ENCODE data around the gene COL18A1.

- TF ChIP-seq, protein P1, sequence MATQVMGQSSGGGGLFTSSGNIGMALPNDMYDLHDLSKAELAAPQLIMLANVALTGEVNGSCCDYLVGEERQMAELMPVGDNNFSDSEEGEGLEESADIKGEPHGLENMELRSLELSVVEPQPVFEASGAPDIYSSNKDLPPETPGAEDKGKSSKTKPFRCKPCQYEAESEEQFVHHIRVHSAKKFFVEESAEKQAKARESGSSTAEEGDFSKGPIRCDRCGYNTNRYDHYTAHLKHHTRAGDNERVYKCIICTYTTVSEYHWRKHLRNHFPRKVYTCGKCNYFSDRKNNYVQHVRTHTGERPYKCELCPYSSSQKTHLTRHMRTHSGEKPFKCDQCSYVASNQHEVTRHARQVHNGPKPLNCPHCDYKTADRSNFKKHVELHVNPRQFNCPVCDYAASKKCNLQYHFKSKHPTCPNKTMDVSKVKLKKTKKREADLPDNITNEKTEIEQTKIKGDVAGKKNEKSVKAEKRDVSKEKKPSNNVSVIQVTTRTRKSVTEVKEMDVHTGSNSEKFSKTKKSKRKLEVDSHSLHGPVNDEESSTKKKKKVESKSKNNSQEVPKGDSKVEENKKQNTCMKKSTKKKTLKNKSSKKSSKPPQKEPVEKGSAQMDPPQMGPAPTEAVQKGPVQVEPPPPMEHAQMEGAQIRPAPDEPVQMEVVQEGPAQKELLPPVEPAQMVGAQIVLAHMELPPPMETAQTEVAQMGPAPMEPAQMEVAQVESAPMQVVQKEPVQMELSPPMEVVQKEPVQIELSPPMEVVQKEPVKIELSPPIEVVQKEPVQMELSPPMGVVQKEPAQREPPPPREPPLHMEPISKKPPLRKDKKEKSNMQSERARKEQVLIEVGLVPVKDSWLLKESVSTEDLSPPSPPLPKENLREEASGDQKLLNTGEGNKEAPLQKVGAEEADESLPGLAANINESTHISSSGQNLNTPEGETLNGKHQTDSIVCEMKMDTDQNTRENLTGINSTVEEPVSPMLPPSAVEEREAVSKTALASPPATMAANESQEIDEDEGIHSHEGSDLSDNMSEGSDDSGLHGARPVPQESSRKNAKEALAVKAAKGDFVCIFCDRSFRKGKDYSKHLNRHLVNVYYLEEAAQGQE (IDR thresholded peaks at IDR 0.05; ENCODE audit: insufficient read depth in 1 of 2, low read depth in 2 of 2, low read length in 1 of 2), result no peak
- TF ChIP-seq POLR2AphosphoS5 (IDR thresholded peaks at IDR 0.05; ENCODE audit: low read depth, low read length) (no peak), CTCF (IDR thresholded peaks at IDR 0.05) (no peak), TCF7L2 (IDR thresholded peaks at IDR 0.05; ENCODE audit: low read depth, low read length) (no peak)
Measured at GRCh38 chr21:45558044-45558721, 153.2 kb downstream of the COL18A1 start.

All from Panc1 (cell line).